OCI-LY1 (cell line): Measurements from ENCODE around the gene RAB4A.
A peak's percentile ranks its signal among the peaks of the same experiment; 100 is the strongest.

Experiments
- H2AFZ ChIP-seq: fragments of 200-600 bp; sonication (generic), shearing (Covaris generic); 2 replicates; pipeline ENCODE4 v1.6.0; 2014; ENCODE audit warnings: antibody characterized with exemption, mild to moderate bottlenecking, low read length
- H3F3A ChIP-seq: fragments of 200-600 bp; sonication (generic), shearing (Covaris generic); 2 replicates; pipeline ENCODE4 v1.6.0; 2014; ENCODE audit warnings: mild to moderate bottlenecking, antibody characterized with exemption, low read length, moderate library complexity; ENCODE audit not compliant: insufficient read depth
- H3K27ac ChIP-seq: fragments of 200-600 bp; sonication (generic); 2 replicates; pipeline ENCODE4 v1.5.1; 2014; ENCODE audit warnings: low read length, mixed run types, mild to moderate bottlenecking, low read depth; ENCODE audit not compliant: poor library complexity, severe bottlenecking
- H3K27me3 ChIP-seq: fragments of 200-600 bp; sonication (generic); 2 replicates; pipeline ENCODE4 v1.6.0; 2014; ENCODE audit warnings: antibody characterized with exemption, mild to moderate bottlenecking, low read length, moderate library complexity; ENCODE audit not compliant: insufficient read depth
- H3K36me3 ChIP-seq: fragments of 200-600 bp; sonication (generic); 2 replicates; pipeline ENCODE4 v1.6.1; 2014; ENCODE audit warnings: mild to moderate bottlenecking, antibody characterized with exemption, low read length, moderate library complexity, mixed read lengths; ENCODE audit not compliant: insufficient read depth
- H3K4me1 ChIP-seq: fragments of 200-600 bp; sonication (generic); 2 replicates; pipeline ENCODE4 v1.5.1; 2014; ENCODE audit warnings: mild to moderate bottlenecking, low read length, moderate library complexity; ENCODE audit not compliant: insufficient read depth, severe bottlenecking
- H3K4me2 ChIP-seq: fragments of 200-600 bp; sonication (generic), shearing (Covaris generic); 2 replicates; pipeline ENCODE4 v1.6.1; 2014; ENCODE audit warnings: low read length
- H3K4me3 ChIP-seq: fragments of 200-600 bp; sonication (generic); 2 replicates; pipeline ENCODE4 v1.5.1; 2014; ENCODE audit warnings: low read length, low read depth, mild to moderate bottlenecking, mixed read lengths; ENCODE audit not compliant: poor library complexity, severe bottlenecking
- H3K79me2 ChIP-seq: fragments of 200-600 bp; shearing (Covaris generic); 2 replicates; pipeline ENCODE4 v1.6.1; 2016; ENCODE audit warnings: mixed run types, low read length, mixed read lengths; ENCODE audit not compliant: insufficient read depth
- H3K9ac ChIP-seq: fragments of 200-600 bp; sonication (generic), shearing (Covaris generic); 2 replicates; pipeline ENCODE4 v1.6.1; 2014; ENCODE audit warnings: mild to moderate bottlenecking, low read length, mixed read lengths
- H3K9me2 ChIP-seq: fragments of 200-600 bp; sonication (generic), shearing (Covaris generic); 2 replicates; pipeline ENCODE4 v1.6.1; 2014; ENCODE audit warnings: low read depth, mild to moderate bottlenecking, low read length, mixed read lengths
- H3K9me3 ChIP-seq: fragments of 200-600 bp; shearing (Covaris generic); 2 replicates; pipeline ENCODE4 v1.6.1; 2014; ENCODE audit warnings: low read length, mixed read lengths
- H4K20me1 ChIP-seq: fragments of 200-600 bp; sonication (generic), shearing (Covaris generic); 2 replicates; pipeline ENCODE4 v1.6.0; 2016; ENCODE audit warnings: mild to moderate bottlenecking, low read length; ENCODE audit not compliant: insufficient read depth
- EZH2 ChIP-seq: fragments of 200-600 bp; sonication (generic), shearing (Covaris generic); IDR thresholded peaks from 2 replicates; pipeline ENCODE4 v1.8.0; 2017; ENCODE audit warnings: borderline replicate concordance, mixed run types, mild to moderate bottlenecking, antibody characterized with exemption, low read length, moderate library complexity, mixed read lengths
- TF ChIP-seq, protein P1 (sequence below): fragments of 200-600 bp; sonication (generic), shearing (Covaris generic); IDR thresholded peaks from 2 replicates; pipeline ENCODE4 v1.5.1; 2017; ENCODE audit warnings: mild to moderate bottlenecking, antibody characterized with exemption, low read length, moderate library complexity, mixed read lengths

RAB4A gene

DNA sequence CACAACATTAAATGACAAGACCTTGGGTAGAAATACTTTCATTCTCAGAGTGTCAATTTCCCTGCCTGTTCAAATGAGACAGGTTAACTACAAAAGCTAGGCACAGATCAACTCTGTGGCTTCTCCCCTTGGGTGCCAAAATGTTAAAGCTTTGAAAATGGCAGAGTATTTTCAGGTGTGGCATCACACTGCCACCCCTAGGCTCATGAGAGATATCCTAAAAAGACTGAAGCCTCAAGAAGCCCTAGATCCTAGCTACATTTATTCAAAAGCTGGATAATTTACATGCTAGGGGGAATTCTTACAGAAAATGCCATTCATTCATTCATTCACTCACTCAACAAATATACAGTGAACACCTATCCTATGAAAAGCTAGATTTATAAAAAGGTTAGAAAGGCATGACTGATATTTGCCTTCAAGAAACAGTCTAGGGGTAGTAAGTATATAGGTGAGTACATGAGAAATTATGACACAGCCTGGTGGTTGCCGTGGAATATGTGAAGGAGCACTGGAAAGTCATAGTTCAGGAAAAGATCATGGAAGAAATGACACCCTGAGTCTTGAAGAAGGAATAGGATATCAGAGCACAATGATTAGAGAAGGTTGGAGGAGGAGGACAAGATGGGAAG, 15.9 kb upstream of the RAB4A start:
- TF ChIP-seq EZH2: no peak
- TF ChIP-seq, protein P1, sequence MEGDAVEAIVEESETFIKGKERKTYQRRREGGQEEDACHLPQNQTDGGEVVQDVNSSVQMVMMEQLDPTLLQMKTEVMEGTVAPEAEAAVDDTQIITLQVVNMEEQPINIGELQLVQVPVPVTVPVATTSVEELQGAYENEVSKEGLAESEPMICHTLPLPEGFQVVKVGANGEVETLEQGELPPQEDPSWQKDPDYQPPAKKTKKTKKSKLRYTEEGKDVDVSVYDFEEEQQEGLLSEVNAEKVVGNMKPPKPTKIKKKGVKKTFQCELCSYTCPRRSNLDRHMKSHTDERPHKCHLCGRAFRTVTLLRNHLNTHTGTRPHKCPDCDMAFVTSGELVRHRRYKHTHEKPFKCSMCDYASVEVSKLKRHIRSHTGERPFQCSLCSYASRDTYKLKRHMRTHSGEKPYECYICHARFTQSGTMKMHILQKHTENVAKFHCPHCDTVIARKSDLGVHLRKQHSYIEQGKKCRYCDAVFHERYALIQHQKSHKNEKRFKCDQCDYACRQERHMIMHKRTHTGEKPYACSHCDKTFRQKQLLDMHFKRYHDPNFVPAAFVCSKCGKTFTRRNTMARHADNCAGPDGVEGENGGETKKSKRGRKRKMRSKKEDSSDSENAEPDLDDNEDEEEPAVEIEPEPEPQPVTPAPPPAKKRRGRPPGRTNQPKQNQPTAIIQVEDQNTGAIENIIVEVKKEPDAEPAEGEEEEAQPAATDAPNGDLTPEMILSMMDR: peak; percentile 41
- no peaks in the 10 kb centered on the region for H3K36me3 ChIP-seq
- no peaks in the 10 kb centered on the region for H3F3A ChIP-seq
- no peak overlapping the region for H3K9ac ChIP-seq
- H3K4me3 ChIP-seq: no peak overlapping the region
- no peaks in the 10 kb centered on the region for H3K27me3 ChIP-seq
- H3K9me2 ChIP-seq: no peaks in the 10 kb centered on the region
- H3K9me3 ChIP-seq: no peaks in the 10 kb centered on the region
- H4K20me1 ChIP-seq: no peaks in the 10 kb centered on the region
- no peak overlapping the region for H3K27ac ChIP-seq
- H2AFZ ChIP-seq: no peak overlapping the region
- no peak overlapping the region for H3K4me2 ChIP-seq
- no peaks in the 10 kb centered on the region for H3K4me1 ChIP-seq
- H3K79me2 ChIP-seq: no peaks in the 10 kb centered on the region

DNA sequence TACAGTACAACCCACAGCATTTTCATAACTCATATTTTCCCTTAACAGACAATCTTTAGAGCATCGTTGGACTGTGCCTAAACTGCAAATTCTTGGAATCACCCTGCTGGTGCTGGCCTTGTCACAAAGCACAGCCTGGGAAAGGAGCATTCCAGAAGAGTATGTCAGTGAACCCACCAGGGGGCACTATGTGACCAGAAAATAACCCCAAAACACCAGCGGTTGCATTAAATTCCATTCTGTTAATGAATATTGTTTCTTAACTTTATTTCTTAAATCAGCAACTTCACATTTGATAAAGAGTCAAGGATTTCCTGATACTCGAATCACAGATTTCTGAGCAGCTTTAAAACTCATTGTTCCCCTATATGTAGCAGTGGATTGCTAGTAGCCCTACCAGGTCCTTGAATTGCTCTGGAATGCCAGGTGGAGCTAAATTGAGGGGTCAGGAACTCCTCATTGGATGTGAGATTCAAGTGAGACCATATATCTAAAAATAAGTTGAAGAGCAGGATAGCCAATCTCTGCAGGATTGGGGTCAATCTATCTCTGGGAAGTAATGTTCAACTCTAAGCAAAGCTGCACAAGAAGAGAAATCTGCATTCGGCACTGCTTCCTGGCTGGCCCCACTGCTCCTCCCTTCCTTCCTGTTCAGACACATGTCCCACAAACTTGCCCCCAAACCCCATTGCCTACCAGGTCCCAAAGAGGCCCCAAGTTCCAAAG, 12.7 kb upstream of the RAB4A start:
- Histone ChIP-seq H3K9me3 (no peaks in the 10 kb centered on the region), H3K36me3 (no peaks in the 10 kb centered on the region), H3K4me1 (no peaks in the 10 kb centered on the region), H3K9me2 (no peaks in the 10 kb centered on the region), H3K9ac (no peak overlapping the region), H3F3A (no peaks in the 10 kb centered on the region), H3K27ac (no peak overlapping the region), H4K20me1 (no peaks in the 10 kb centered on the region), H3K79me2 (no peaks in the 10 kb centered on the region), H2AFZ (no peak overlapping the region), H3K27me3 (no peaks in the 10 kb centered on the region), H3K4me2 (no peak overlapping the region), H3K4me3 (no peak overlapping the region)
- TF ChIP-seq, protein P1: peak; percentile 87
- TF ChIP-seq EZH2: no peak

DNA sequence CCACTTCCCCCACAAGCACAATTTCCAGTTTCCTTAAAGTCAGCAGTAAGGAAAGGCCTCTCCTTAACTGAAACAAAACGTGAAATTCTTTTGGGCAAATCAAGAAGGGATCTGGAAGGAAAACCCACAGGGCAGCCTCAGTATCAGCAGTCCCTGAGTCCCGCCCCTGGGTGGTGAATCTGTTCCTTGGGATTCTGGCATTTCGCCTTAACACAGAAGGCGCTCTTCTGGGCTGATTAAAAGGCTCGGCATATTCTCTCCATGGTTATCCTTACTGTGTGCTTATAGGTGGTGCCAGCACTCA, 12.2 kb upstream of the RAB4A start:
- no peak for TF ChIP-seq EZH2
- TF ChIP-seq, protein P1: no peak
- Histone ChIP-seq H4K20me1 (no peaks in the 10 kb centered on the region), H3K27ac (no peak overlapping the region), H3K36me3 (no peaks in the 10 kb centered on the region), H3K79me2 (no peaks in the 10 kb centered on the region), H3K9me2 (no peaks in the 10 kb centered on the region), H3K9me3 (no peaks in the 10 kb centered on the region), H3K4me3 (no peak overlapping the region), H3K4me1 (no peaks in the 10 kb centered on the region), H2AFZ (no peak overlapping the region), H3K4me2 (no peak overlapping the region), H3F3A (no peaks in the 10 kb centered on the region), H3K9ac (no peak overlapping the region), H3K27me3 (no peaks in the 10 kb centered on the region)
